ENCODE measurements around the gene DNMBP.
A peak's percentile ranks its signal among the peaks of the same experiment; 100 is the strongest.
"Not testable (repeated sequence)": the region's sequence is repeated elsewhere in the genome, so short reads cannot be mapped to it uniquely, and the experiment has no call there.

The DNMBP gene

GRCh38 chr10:99964791-99965190 lies 45.0 kb downstream of the DNMBP start:
- no peak for DNase-seq (ENCODE audit: low read depth)

GRCh38 chr10:99963467-99964165 lies 46.1 kb downstream of the DNMBP start:
- DNase-seq (ENCODE audit: low read depth); H3K4me3 ChIP-seq (ENCODE audit: low read depth, low read length): not testable (repeated sequence)

More at GRCh38 chr10:99964791-99965190, 45.0 kb downstream of the DNMBP start:
- H3K4me3 ChIP-seq (ENCODE audit: low read depth, low read length): no peak overlapping the region

- DNase-seq (ENCODE audit: low read depth): no peak
- no peak overlapping the region for H3K4me3 ChIP-seq (ENCODE audit: low read depth, low read length)
Measured at GRCh38 chr10:99958806-99959205, 50.9 kb downstream of the DNMBP start.

- H3K4me3 ChIP-seq (ENCODE audit: low read depth, low read length): no peak overlapping the region
- DNase-seq (ENCODE audit: low read depth): no peak
Measured at GRCh38 chr10:99958302-99958701, 51.4 kb downstream of the DNMBP start.

- not testable (repeated sequence) for DNase-seq (ENCODE audit: low read depth)
Measured at GRCh38 chr10:99953510-99953909, 56.2 kb downstream of the DNMBP start.

GRCh38 chr10:99952799-99953198 lies 56.9 kb downstream of the DNMBP start:
- no peak for DNase-seq (ENCODE audit: low read depth)
- H3K4me3 ChIP-seq (ENCODE audit: low read depth, low read length): no peak overlapping the region

More at GRCh38 chr10:99953510-99953909, 56.2 kb downstream of the DNMBP start:
- H3K4me3 ChIP-seq (ENCODE audit: low read depth, low read length): not testable (repeated sequence)

GRCh38 chr10:99946051-99946450 lies 63.7 kb downstream of the DNMBP start:
- H3K4me3 ChIP-seq (ENCODE audit: low read depth, low read length); DNase-seq (ENCODE audit: low read depth): not testable (repeated sequence)

- peak; percentile 69 for DNase-seq (ENCODE audit: low read depth)
- H3K4me3 ChIP-seq (ENCODE audit: low read depth, low read length): no peak overlapping the region
Measured at GRCh38 chr10:99945263-99945662, 64.5 kb downstream of the DNMBP start.

- H3K4me3 ChIP-seq (ENCODE audit: low read depth, low read length): no peak overlapping the region
- no peak for DNase-seq (ENCODE audit: low read depth)
Measured at GRCh38 chr10:99944860-99945259, 64.9 kb downstream of the DNMBP start.

GRCh38 chr10:99943908-99944307 lies 65.8 kb downstream of the DNMBP start:
- no peak overlapping the region for H3K4me3 ChIP-seq (ENCODE audit: low read depth, low read length)
- no peak for DNase-seq (ENCODE audit: low read depth)

GRCh38 chr10:99941942-99942820 lies 67.6 kb downstream of the DNMBP start:
- DNase-seq (ENCODE audit: low read depth): peak; percentile 64
- H3K4me3 ChIP-seq (ENCODE audit: low read depth, low read length): no peak overlapping the region

- DNase-seq (ENCODE audit: low read depth): no peak
Measured at GRCh38 chr10:99938563-99938962, 71.2 kb downstream of the DNMBP start.

GRCh38 chr10:99937630-99938029 lies 72.1 kb downstream of the DNMBP start:
- H3K4me3 ChIP-seq (ENCODE audit: low read depth, low read length): no peak overlapping the region
- no peak for DNase-seq (ENCODE audit: low read depth)

More at GRCh38 chr10:99938563-99938962, 71.2 kb downstream of the DNMBP start:
- no peak overlapping the region for H3K4me3 ChIP-seq (ENCODE audit: low read depth, low read length)

GRCh38 chr10:99932203-99932957 lies 77.4 kb downstream of the DNMBP start:
- DNase-seq (ENCODE audit: low read depth); H3K4me3 ChIP-seq (ENCODE audit: low read depth, low read length): not testable (repeated sequence)

- no peak overlapping the region for H3K4me3 ChIP-seq (ENCODE audit: low read depth, low read length)
- no peak for DNase-seq (ENCODE audit: low read depth)
Measured at GRCh38 chr10:99930731-99931550, 78.8 kb downstream of the DNMBP start.

- no peak overlapping the region for H3K4me3 ChIP-seq (ENCODE audit: low read depth, low read length)
- DNase-seq (ENCODE audit: low read depth): no peak
Measured at GRCh38 chr10:99929360-99929759, 80.4 kb downstream of the DNMBP start.

GRCh38 chr10:99927721-99928280 lies 81.9 kb downstream of the DNMBP start:
- H3K4me3 ChIP-seq (ENCODE audit: low read depth, low read length): no peak overlapping the region
- DNase-seq (ENCODE audit: low read depth): no peak

- H3K4me3 ChIP-seq (ENCODE audit: low read depth, low read length): no peak overlapping the region
- no peak for DNase-seq (ENCODE audit: low read depth)
Measured at GRCh38 chr10:99926925-99927720, 82.6 kb downstream of the DNMBP start.
